ENCODE results near the gene NDUFA7. TPM values are rescaled to one million over a fixed set of nuclear protein-coding genes. Genes with fewer than 3 reads are reported as not detected.

NDUFA7 gene
- total and polyA plus RNA-seq, 9 donors = 7.7 to 63.7 (median 30.2) TPM

DNA sequence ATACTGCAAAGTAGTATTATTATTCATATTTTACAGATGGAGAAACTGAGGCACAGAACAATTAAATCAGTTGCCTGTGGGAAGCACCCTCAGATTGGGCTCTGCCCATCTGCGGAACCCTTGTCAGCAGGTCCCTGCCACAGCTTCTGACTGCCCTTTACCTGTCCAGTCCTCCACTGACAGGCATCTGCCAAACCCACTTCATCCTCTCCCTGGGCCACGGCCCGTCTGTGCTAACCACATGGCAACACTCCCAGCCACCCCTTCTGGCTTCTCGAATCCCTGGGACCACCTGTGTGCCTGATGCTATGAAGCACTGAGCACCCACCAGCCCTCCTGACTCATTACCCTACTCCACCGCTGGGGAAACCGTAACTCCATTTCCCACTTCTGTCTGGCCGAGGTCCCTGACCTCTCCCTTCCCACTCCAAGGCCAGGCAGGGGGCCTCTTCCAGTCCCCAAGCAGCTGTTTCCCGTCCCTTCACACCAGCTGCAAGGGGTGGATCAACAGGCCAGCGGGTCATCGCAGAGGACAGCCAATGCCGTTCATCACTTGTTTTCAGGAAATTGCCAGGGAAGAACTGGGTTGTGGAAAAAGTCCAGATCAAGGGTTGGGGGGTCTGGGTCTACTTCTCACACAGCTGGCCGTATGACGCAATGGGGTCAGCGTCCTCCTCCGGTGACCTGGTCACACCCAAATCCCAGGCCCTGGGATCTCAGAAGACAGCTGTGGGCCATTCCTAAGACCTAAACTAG lies 19.3 kb upstream of the NDUFA7 start:
- no peak overlapping the region for H3K4me3 ChIP-seq
- H3K9me3 ChIP-seq = no peaks in the 10 kb centered on the region
- H3K36me3 ChIP-seq = no peaks in the 10 kb centered on the region
- DNase-seq = peak in 3 of 5 donors; percentile 47 to 72 (median 59)
- no peak overlapping the region for H3K27ac ChIP-seq
- 11 to 15% (median 12%) methylated on average over 15 of the region's 15 CpGs for WGBS, 3 donors
- no peak for TF ChIP-seq POLR2A (IDR thresholded peaks at IDR 0.05)
- TF ChIP-seq EP300 (IDR thresholded peaks at IDR 0.05) = no peak
- TF ChIP-seq, protein P1, sequence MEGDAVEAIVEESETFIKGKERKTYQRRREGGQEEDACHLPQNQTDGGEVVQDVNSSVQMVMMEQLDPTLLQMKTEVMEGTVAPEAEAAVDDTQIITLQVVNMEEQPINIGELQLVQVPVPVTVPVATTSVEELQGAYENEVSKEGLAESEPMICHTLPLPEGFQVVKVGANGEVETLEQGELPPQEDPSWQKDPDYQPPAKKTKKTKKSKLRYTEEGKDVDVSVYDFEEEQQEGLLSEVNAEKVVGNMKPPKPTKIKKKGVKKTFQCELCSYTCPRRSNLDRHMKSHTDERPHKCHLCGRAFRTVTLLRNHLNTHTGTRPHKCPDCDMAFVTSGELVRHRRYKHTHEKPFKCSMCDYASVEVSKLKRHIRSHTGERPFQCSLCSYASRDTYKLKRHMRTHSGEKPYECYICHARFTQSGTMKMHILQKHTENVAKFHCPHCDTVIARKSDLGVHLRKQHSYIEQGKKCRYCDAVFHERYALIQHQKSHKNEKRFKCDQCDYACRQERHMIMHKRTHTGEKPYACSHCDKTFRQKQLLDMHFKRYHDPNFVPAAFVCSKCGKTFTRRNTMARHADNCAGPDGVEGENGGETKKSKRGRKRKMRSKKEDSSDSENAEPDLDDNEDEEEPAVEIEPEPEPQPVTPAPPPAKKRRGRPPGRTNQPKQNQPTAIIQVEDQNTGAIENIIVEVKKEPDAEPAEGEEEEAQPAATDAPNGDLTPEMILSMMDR (IDR thresholded peaks at IDR 0.05) = no peak
- intact Hi-C loops (cut with DNase I) = no loop called here
- peaks cover 4% of the 10 kb centered on the region for H3K4me1 ChIP-seq (ENCODE audit: insufficient read depth)
- no peaks in the 10 kb centered on the region for H3K27me3 ChIP-seq

DNA sequence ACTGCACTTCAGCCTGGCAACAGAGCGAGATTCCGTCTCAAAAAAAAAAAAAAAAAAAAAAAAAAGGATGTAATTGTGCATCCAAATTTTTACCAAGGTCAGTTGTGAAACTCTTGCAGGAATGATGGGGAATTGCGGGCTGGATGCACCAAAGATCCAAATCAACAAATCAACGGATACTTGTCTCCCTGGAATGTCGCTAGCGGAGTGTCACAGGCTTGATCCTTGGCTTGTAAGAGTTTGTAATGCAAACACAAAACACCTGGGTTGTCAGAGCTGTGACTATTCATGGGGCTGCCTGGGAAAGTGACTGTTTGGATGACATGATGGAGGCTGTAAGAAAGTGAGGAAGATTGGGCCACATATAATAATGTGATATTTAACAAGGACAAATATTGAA lies 17.7 kb upstream of the NDUFA7 start:
- DNase-seq = no peak
- H3K4me1 ChIP-seq (ENCODE audit: insufficient read depth) = peaks cover 4% of the 10 kb centered on the region
- no peak overlapping the region for H3K27ac ChIP-seq
- TF ChIP-seq, protein P1 (IDR thresholded peaks at IDR 0.05) = no peak
- TF ChIP-seq POLR2A (IDR thresholded peaks at IDR 0.05) (no peak), EP300 (IDR thresholded peaks at IDR 0.05) (no peak)
- intact Hi-C loops (cut with DNase I) = no loop called here
- H3K27me3 ChIP-seq = peaks cover 5% of the 10 kb centered on the region
- no peak overlapping the region for H3K4me3 ChIP-seq
- 48 to 56% (median 55%) methylated on average over 6 of the region's 6 CpGs for WGBS, 3 donors
- no peaks in the 10 kb centered on the region for H3K9me3 ChIP-seq
- H3K36me3 ChIP-seq = no peaks in the 10 kb centered on the region

DNA sequence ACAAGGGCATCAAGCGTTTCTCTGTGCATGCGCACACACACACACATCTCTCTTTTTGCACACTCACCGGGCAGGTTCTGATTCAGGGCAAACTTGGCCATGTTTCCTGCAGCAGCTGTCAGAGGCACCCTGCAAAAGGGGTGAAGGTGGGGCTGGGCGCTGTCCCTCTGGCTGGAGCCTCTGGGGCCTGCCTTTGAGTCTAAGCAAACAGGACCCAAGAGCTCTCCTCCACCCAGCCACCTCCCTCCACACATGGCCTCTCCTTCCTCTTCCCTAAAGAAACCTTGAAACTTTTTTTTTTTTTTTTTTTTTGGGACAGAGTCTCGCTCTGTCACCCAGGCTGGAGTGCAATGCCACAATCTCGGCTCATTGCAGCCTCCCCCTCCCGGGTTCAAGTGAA lies 16.6 kb upstream of the NDUFA7 start:
- DNase-seq = no peak
- H3K36me3 ChIP-seq = no peaks in the 10 kb centered on the region
- intact Hi-C loops (cut with DNase I) = no loop called here
- H3K4me1 ChIP-seq (ENCODE audit: insufficient read depth) = peaks cover 4% of the 10 kb centered on the region
- 68 to 86% (median 81%) methylated on average over 7 of the region's 7 CpGs for WGBS, 3 donors
- H3K4me3 ChIP-seq = no peak overlapping the region
- H3K27me3 ChIP-seq = peaks cover 5% of the 10 kb centered on the region
- no peaks in the 10 kb centered on the region for H3K9me3 ChIP-seq
- H3K27ac ChIP-seq = no peak overlapping the region
- no peak for TF ChIP-seq EP300 (IDR thresholded peaks at IDR 0.05)
- TF ChIP-seq, protein P1 (IDR thresholded peaks at IDR 0.05) = no peak
- no peak for TF ChIP-seq POLR2A (IDR thresholded peaks at IDR 0.05)

DNA sequence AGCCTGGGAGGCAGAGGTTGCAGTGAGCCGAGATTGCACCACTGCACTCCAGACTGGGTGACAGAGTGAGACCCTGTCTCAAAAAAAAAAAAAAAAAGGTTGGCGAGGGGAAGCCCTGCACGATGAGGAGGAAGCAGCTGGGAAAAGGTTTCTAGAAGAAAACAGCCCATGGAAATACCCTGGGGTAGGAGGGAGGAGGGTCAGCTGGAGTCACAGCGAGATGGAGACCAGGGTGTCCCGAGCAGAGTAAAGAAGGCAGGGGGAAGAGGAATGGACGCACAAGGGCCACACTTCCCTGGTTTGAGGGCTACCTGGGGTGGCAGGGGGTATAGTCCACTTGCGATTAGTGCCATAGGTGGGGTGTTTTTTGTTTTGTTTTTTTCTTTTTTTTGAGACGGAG lies 15.5 kb upstream of the NDUFA7 start:
- DNase-seq = no peak
- Histone ChIP-seq H3K9me3 (no peaks in the 10 kb centered on the region), H3K4me3 (no peak overlapping the region), H3K27ac (no peak overlapping the region), H3K4me1 (ENCODE audit: insufficient read depth) (peaks cover 4% of the 10 kb centered on the region), H3K36me3 (no peaks in the 10 kb centered on the region), H3K27me3 (peaks cover 5% of the 10 kb centered on the region)
- 62 to 69% (median 65%) methylated on average over 8 of the region's 8 CpGs for WGBS, 3 donors
- TF ChIP-seq EP300 (IDR thresholded peaks at IDR 0.05) (no peak), POLR2A (IDR thresholded peaks at IDR 0.05) (no peak)
- TF ChIP-seq, protein P1 (IDR thresholded peaks at IDR 0.05) = no peak
- intact Hi-C loops (cut with DNase I) = no loop called here
